ENCODE data around the gene TMCC2.

- TF ChIP-seq POLR2A (IDR thresholded peaks at IDR 0.05) (no peak), CTCF (IDR thresholded peaks at IDR 0.05) (no peak)
Observed at GRCh38 chr1:205262731-205263171, 35.0 kb downstream of the TMCC2 start.

All from upper lobe of left lung (tissue), 4 donors.